ENCODE measurements around the gene RARG.

Gene RARG

DNA sequence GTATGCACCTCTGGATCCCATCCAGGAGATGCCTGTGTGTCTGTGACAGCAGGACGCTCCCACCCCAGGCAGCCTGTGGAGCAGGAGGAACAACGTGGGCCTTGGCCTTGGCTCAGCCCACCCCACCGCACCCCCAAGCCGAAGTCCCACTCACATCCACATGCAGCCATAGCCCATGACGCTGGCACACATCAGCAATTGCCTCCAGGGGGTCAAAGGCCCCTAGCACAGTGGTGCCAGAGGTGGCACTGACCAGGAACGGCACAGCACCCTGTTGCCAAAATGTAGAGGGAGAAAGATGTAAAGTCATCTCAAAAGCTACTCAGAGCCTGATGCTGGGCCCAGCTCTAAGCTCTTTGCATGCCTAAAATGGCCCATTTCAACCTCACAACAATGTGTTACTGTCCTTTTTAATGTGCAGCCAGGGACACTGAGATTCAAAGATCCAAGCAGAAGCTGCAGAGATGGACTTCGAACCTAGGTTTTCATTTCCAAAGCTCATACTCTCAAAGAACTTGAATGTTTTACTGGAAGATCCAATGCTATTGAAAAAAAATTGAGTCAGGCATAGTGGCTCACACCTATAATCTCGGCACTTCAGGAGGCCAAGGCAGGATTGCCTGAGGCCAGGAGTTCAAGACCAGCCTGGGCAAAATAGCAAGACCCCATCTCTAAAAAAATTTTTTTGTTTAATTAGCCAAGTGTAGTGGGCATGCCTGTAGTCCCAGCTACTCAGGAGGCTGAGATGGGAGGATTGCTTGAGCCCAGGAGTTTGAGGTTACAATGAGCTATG is 70.7 kb downstream of the RARG start:
- no peak for DNase-seq

- DNase-seq = no peak
These were observed 71.3 kb downstream of the RARG start for GRCh38 chr12:53160673-53161072.
